Kidney (tissue), 14 donors: ENCODE results near the gene PTPRH. TPM values are rescaled to one million over a fixed set of nuclear protein-coding genes. Genes with fewer than 3 reads are reported as not detected.

Experiments
- DNase-seq, 5 donors: peaks; one replicate each; pipeline ENCODE4 v3.0.0-alpha.2; 2013 to 2020
- FAIRE-seq: peaks from 2 replicates; lab custom pipeline; 2012; peaks lifted over from hg19 to GRCh38; lab: Jason Lieb, UNC
- H3K27ac ChIP-seq, 2 donors: one replicate each; pipeline ENCODE4 v1.7.0; 2013; ENCODE audit warnings: low read depth in 2 of 2, low read length in 2 of 2, inconsistent platforms in 1 of 2
- H3K27me3 ChIP-seq: one replicate; pipeline ENCODE4 v1.7.1; 2013; ENCODE audit warnings: low read length, inconsistent platforms; ENCODE audit not compliant: control insufficient read depth, insufficient read depth
- H3K36me3 ChIP-seq, 3 donors: one replicate each; pipeline versions ENCODE4 v1.7.0 to v1.7.1; 2013; ENCODE audit warnings: low read length in 3 of 3, control low read depth in 1 of 3, inconsistent platforms in 1 of 3; ENCODE audit not compliant: insufficient read depth in 3 of 3, control insufficient read depth in 2 of 3
- H3K4me1 ChIP-seq, 3 donors: one replicate each; pipeline versions ENCODE4 v1.7.0 to v1.7.1; 2013; ENCODE audit warnings: low read length in 3 of 3, inconsistent platforms in 1 of 3, low read depth in 1 of 3; ENCODE audit not compliant: control insufficient read depth in 2 of 3, insufficient read depth in 2 of 3
- H3K4me3 ChIP-seq, 3 donors: one replicate each; pipeline versions ENCODE4 v1.7.0 to v1.8.1; 2013; ENCODE audit warnings: low read length in 3 of 3, control low read depth in 1 of 3, inconsistent platforms in 1 of 3
- H3K9ac ChIP-seq, 3 donors: one replicate each; pipeline versions ENCODE4 v1.7.0 to v1.7.1; 2013; ENCODE audit warnings: low read length in 3 of 3, control low read depth in 1 of 3, inconsistent platforms in 1 of 3
- H3K9me3 ChIP-seq, 3 donors: one replicate each; pipeline versions ENCODE4 v1.7.0 to v1.7.1; 2013; ENCODE audit warnings: low read length in 3 of 3, control low read depth in 1 of 3, inconsistent platforms in 1 of 3; ENCODE audit not compliant: control insufficient read depth in 2 of 3, insufficient read depth in 1 of 3
- CTCF ChIP-seq: IDR thresholded peaks from 3 replicates; pipeline ENCODE4 v1.5.1; 2012; ENCODE audit warnings: mild to moderate bottlenecking, moderate library complexity, borderline replicate concordance; ENCODE audit not compliant: insufficient read depth; ENCODE audit errors: extremely low read depth
- intact Hi-C: fragments of 100-400 bp; cut with DNase I; formaldehyde crosslinking; loops from one replicate; pipeline ENCODE4 v1.11.1; 2022
- polyA plus RNA-seq: library from polyadenylated mRNA; stranded (reverse); fragments of 350-450 nt; fragmentation: Illumina TruSeq; extraction: RNeasy Lipid Tissue Mini Kit (QIAGEN cat#74804); gene quantifications from one replicate; pipeline ENCODE4 v1.2.3, GENCODE V29; 2014; ENCODE audit warnings: low read depth, low replicate concordance; ENCODE audit not compliant: insufficient read depth
- total RNA-seq: library from RNA; stranded (reverse); fragmentation: NEBNext Ultra II Directional; extraction: Animal tissue kit (Norgen Biotek cat#: 25700); gene quantifications from one replicate; pipeline ENCODE4 v1.2.1, GENCODE V29; 2021
- donor health status: control.
- donor health status: control.
- donor health status: control.
- donor health status: control.
- donor health status: control.
- donor health status: DM: yes; HTN: yes; CAD: no.
- donor health status: Normal renal cell carcinoma (clear cell type).

Gene PTPRH
- total and polyA plus RNA-seq, 2 donors from 2014 or later = 2.8 TPM; not detected in 1

GRCh38 chr19:55137915-55138314, 71.4 kb downstream of the PTPRH start:
- H3K27ac ChIP-seq = no peak overlapping the region
- no peaks in the 10 kb centered on the region for H3K36me3 ChIP-seq
- H3K27me3 ChIP-seq = no peaks in the 10 kb centered on the region
- no peak for FAIRE-seq
- intact Hi-C loops = no loop called here
- H3K4me3 ChIP-seq = no peak overlapping the region
- H3K9me3 ChIP-seq = no peaks in the 10 kb centered on the region
- no peak for TF ChIP-seq CTCF
- no peak for DNase-seq
- no peak overlapping the region for H3K9ac ChIP-seq
- no peaks in the 10 kb centered on the region for H3K4me1 ChIP-seq

GRCh38 chr19:55136399-55137102, 72.8 kb downstream of the PTPRH start:
- H3K4me3 ChIP-seq = no peak overlapping the region
- no peaks in the 10 kb centered on the region for H3K4me1 ChIP-seq
- DNase-seq = no peak
- intact Hi-C loops = no loop called here
- no peaks in the 10 kb centered on the region for H3K27me3 ChIP-seq
- no peaks in the 10 kb centered on the region for H3K9me3 ChIP-seq
- no peak for TF ChIP-seq CTCF
- H3K36me3 ChIP-seq = no peaks in the 10 kb centered on the region
- no peak for FAIRE-seq
- no peak overlapping the region for H3K27ac ChIP-seq
- H3K9ac ChIP-seq = no peak overlapping the region

DNA sequence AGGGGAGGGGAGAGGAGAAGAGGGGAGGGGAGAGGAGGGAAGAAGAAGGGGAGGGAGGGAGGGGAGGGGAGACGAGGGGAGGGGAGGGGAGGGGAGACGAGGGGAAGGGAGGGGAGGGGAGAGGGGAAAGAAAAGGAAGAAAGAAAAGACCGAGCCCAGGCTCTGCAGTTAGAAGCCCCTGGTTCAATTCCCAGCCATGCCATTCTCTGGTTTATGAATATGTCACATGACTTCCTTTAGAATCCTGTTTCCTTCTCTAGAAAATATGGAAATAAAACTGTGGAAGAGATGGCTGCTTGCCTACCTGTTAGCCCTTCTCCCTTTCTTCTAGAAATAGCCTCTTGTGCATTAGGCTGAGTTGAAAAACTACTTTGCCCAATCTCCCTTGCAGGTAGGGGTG, 74.6 kb downstream of the PTPRH start:
- Histone ChIP-seq H3K4me3 (no peak overlapping the region), H3K4me1 (no peaks in the 10 kb centered on the region), H3K9ac (no peak overlapping the region), H3K9me3 (no peaks in the 10 kb centered on the region), H3K27ac (no peak overlapping the region), H3K36me3 (no peaks in the 10 kb centered on the region), H3K27me3 (no peaks in the 10 kb centered on the region)
- no peak for TF ChIP-seq CTCF
- FAIRE-seq (no peak), DNase-seq (no peak)
- intact Hi-C loops = no loop called here
